ENCODE data around the gene DCAF8. TPM values are rescaled to one million over a fixed set of nuclear protein-coding genes. Genes with fewer than 3 reads are reported as not detected.

DCAF8 gene
- total and polyA plus RNA-seq, 2 of the 4 experiments (the other 2 are of a cell fraction), result 83.3 to 83.8 TPM

GRCh38 chr1:160186246-160186645, 76.1 kb downstream of the DCAF8 start:
- H3K27me3 ChIP-seq (ENCODE audit: control insufficient read depth, insufficient read depth, low read length), result peaks cover 20% of the 10 kb centered on the region
- H3K4me2 ChIP-seq (ENCODE audit: low read depth, low read length), result no peak overlapping the region
- no peaks in the 10 kb centered on the region for H3K9me3 ChIP-seq (ENCODE audit: control insufficient read depth, insufficient read depth, low read length)
- H3K36me3 ChIP-seq (ENCODE audit: control insufficient read depth, insufficient read depth, low read length), result no peaks in the 10 kb centered on the region
- TF ChIP-seq SMC3 (IDR thresholded peaks at IDR 0.05; ENCODE audit: low read depth, low read length) (no peak), MAZ (IDR thresholded peaks at IDR 0.05; ENCODE audit: borderline replicate concordance, low read depth, low read length) (no peak), ELK1 (IDR thresholded peaks at IDR 0.05; ENCODE audit: borderline replicate concordance, low read depth, low read length) (no peak), CTCF (conservative IDR thresholded peaks at IDR 0.05; ENCODE audit: low read depth, low read length) (no peak), FOS (IDR thresholded peaks at IDR 0.05; ENCODE audit: low read depth, low read length) (no peak), RCOR1 (IDR thresholded peaks at IDR 0.05; ENCODE audit: insufficient replicate concordance, low read length) (no peak), CEBPB (IDR thresholded peaks at IDR 0.05; ENCODE audit: low read depth, low read length) (no peak), BHLHE40 (IDR thresholded peaks at IDR 0.05; ENCODE audit: low read depth, low read length) (no peak), NFE2L2 (IDR thresholded peaks at IDR 0.05; ENCODE audit: low read depth, low read length) (no peak), RFX5 (IDR thresholded peaks at IDR 0.05; ENCODE audit: low read depth, low read length) (no peak), CHD1 (IDR thresholded peaks at IDR 0.05; ENCODE audit: low read depth, low read length) (no peak), RAD21 (IDR thresholded peaks at IDR 0.05; ENCODE audit: low read length) (no peak), MXI1 (IDR thresholded peaks at IDR 0.05; ENCODE audit: borderline replicate concordance, low read depth, low read length) (no peak), POLR2A (IDR thresholded peaks at IDR 0.05; ENCODE audit: low read depth, low read length) (no peak), USF2 (IDR thresholded peaks at IDR 0.05; ENCODE audit: low read depth, low read length) (no peak)
- in situ Hi-C loops (cut with MboI; ENCODE audit: low sequenced_read_pairs), result loop anchor here (25.0 kb wide), 1 partner anchor 426 kb away; no protein-coding TSS in a partner anchor
- BruUV-seq (replicated peaks), result no TSS peak
- no peaks in the 10 kb centered on the region for H3K79me1 ChIP-seq (ENCODE audit: low read depth in 1 of 2, low read length in 2 of 2)
- no peak overlapping the region for H3K23ac ChIP-seq (ENCODE audit: low read depth, low read length)
- H3K9ac ChIP-seq (ENCODE audit: low read depth, low read length), result no peak overlapping the region
- no peaks in the 10 kb centered on the region for H4K20me1 ChIP-seq (ENCODE audit: insufficient read depth, low read length)
- no peak overlapping the region for H3K4ac ChIP-seq (ENCODE audit: low read depth, low read length)
- no peak overlapping the region for H2BK120ac ChIP-seq (ENCODE audit: low read depth, low read length)
- no peak overlapping the region for H4K5ac ChIP-seq (ENCODE audit: low read depth, low read length)
- DNase-seq, result no peak
- intact Hi-C loops (cut with micrococcal nuclease), result no loop called here
- no peak overlapping the region for H3K18ac ChIP-seq (ENCODE audit: low read depth, low read length)
- no peak overlapping the region for H3K4me3 ChIP-seq (ENCODE audit: insufficient read depth, low read depth, low read length)
- ChIA-PET CTCF (interaction anchor here (0.6 to 1.3 kb wide), 2 partner anchors 33 to 365 kb away, joined by 3 read pairs; no protein-coding TSS in a partner anchor), POLR2A (ENCODE audit: unreplicated experiment) (no interaction called here)
- dilution Hi-C loops (cut with HindIII; ENCODE audit: low sequenced_read_pairs, unreplicated experiment), result no loop called here
- H3K14ac ChIP-seq (replicated peaks; ENCODE audit: low read depth, low read length), result no peak overlapping the region
- WGBS, 2 experiments (ENCODE audit: extremely low coverage in 2 of 2, insufficient read length in 1 of 2), result 87% methylated on average over 4 of the region's 7 CpGs; no CpG with 5 or more reads in 1 of the 2 experiments
- H3K9me1 ChIP-seq (ENCODE audit: insufficient read depth, low read length), result 0 out of 2 replicates have a peak, but pooled peaks cover 7% of the 10 kb centered on the region
- no peak overlapping the region for H2BK20ac ChIP-seq (ENCODE audit: low read depth, low read length)
- ATAC-seq (ENCODE audit: low read depth), result no peak
- no peak overlapping the region for H2BK5ac ChIP-seq (ENCODE audit: low read depth, low read length, poor library complexity, severe bottlenecking)
- no peak overlapping the region for H2AK5ac ChIP-seq (ENCODE audit: low read depth, low read length)
- H2AFZ ChIP-seq (replicated peaks; ENCODE audit: low read length, poor library complexity), result peak overlapping the region; percentile 32
- H3K4me1 ChIP-seq (ENCODE audit: control insufficient read depth, insufficient read depth, low read length), result peaks cover 1% of the 10 kb centered on the region; the same call in 1 of the 2 replicates
- no peak overlapping the region for H2BK15ac ChIP-seq (ENCODE audit: low read depth, low read length)
- no peak overlapping the region for H4K8ac ChIP-seq (ENCODE audit: low read depth in 2 of 2, low read length in 2 of 2)
- no peak overlapping the region for H3K56ac ChIP-seq (ENCODE audit: extremely low read depth, insufficient read depth, low read length)
- H2AK9ac ChIP-seq (replicated peaks; ENCODE audit: low read depth, low read length, poor library complexity), result no peak overlapping the region
- no peak overlapping the region for H3K27ac ChIP-seq (ENCODE audit: insufficient read depth, low read length)
- H4K91ac ChIP-seq (ENCODE audit: insufficient read depth, low read depth, low read length), result no peak overlapping the region

All from IMR-90 (cell line).